Activated CD8-positive, alpha-beta T cell treated with anti-CD3 and anti-CD28 coated beads for 36 hours (primary cell): ENCODE data around the gene KHDC1L. TPM values are rescaled to one million over a fixed set of nuclear protein-coding genes. Genes with fewer than 3 reads are reported as not detected.
"Not testable (repeated sequence)": the region's sequence is repeated elsewhere in the genome, so short reads cannot be mapped to it uniquely, and the experiment has no call there.

Source experiments
- ATAC-seq: fragments of 200-7000 bp; cut with Tn5 transposase; one replicate; pipeline ENCODE4 v1.10.0; 2021; ENCODE audit warnings: mild to moderate bottlenecking, moderate library complexity
- CTCF ChIA-PET: fragments of 350-600 bp; sonication (Branson Sonifier 250); formaldehyde crosslinking; loops from one replicate; lab custom pipeline; 2021; ENCODE audit warnings: antibody characterized with exemption; lab: Charles Lee
- POLR2A ChIA-PET: fragments of 350-600 bp; sonication (Branson Sonifier 250); formaldehyde crosslinking; loops from one replicate; lab custom pipeline; 2021; ENCODE audit warnings: antibody characterized with exemption; lab: Charles Lee
- DNase-seq: peaks from one replicate; pipeline ENCODE4 v3.0.0-alpha.2; 2020
- H3K27ac Mint-ChIP-seq: one replicate; pipeline ENCODE4 v1.8.0; 2021; ENCODE audit warnings: mild to moderate bottlenecking, mixed read lengths
- H3K27me3 Mint-ChIP-seq: one replicate; pipeline ENCODE4 v1.8.0; 2021; ENCODE audit warnings: mixed read lengths
- H3K36me3 Mint-ChIP-seq: one replicate; pipeline ENCODE4 v1.8.0; 2021; ENCODE audit warnings: low read depth, mixed read lengths
- H3K4me1 Mint-ChIP-seq: one replicate; pipeline ENCODE4 v1.8.0; 2021; ENCODE audit warnings: low read depth, mixed read lengths
- H3K4me3 Mint-ChIP-seq: one replicate; pipeline ENCODE4 v1.8.0; 2021; ENCODE audit warnings: mild to moderate bottlenecking, moderate library complexity, mixed read lengths
- H3K9me3 Mint-ChIP-seq: one replicate; pipeline ENCODE4 v1.8.0; 2021; ENCODE audit warnings: mixed read lengths
- intact Hi-C: fragments of 100-400 bp; cut with micrococcal nuclease; formaldehyde crosslinking; loops from one replicate; pipeline ENCODE4 v1.10.0; 2022
- total RNA-seq, 2 experiments: library from RNA; stranded (reverse); gene quantifications; one replicate each; pipeline ENCODE4 v1.2.3, GENCODE V29; 2021
- TF ChIP-seq, protein P1 (sequence below): fragments of 200-600 bp; IDR thresholded peaks from one replicate; pipeline ENCODE4 v1.8.0; 2022; ENCODE audit warnings: antibody characterized with exemption, mild to moderate bottlenecking

The KHDC1L gene
- total RNA-seq, 2 experiments from 2014 or later: not detected

DNA sequence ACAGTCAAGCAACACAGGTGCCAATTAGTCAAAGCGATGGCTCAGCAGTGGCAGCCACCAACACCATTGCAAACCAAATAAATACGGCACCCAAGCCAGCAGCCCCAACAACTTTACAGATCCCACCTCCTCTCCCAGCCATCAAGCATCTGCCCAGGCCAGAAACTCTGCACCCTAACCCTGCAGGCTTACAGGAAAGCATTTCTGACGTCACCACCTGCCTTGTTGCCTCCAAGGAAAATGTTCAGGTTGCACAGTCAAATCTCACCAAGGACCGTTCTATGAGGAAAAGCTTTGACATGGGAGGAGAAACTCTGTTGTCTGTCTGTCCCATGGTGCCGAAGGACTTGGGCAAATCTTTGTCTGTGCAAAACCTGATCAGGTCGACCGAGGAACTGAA is 30.6 kb downstream of the KHDC1L start:
- H3K27ac Mint-ChIP-seq: no peak overlapping the region
- no peaks in the 10 kb centered on the region for H3K4me1 Mint-ChIP-seq
- no peaks in the 10 kb centered on the region for H3K27me3 Mint-ChIP-seq
- intact Hi-C loops: no loop called here
- no peaks in the 10 kb centered on the region for H3K9me3 Mint-ChIP-seq
- no peak for DNase-seq
- ChIA-PET CTCF (no interaction called here), POLR2A (no interaction called here)
- ATAC-seq: no peak
- peaks cover 12% of the 10 kb centered on the region for H3K36me3 Mint-ChIP-seq
- TF ChIP-seq, protein P1, sequence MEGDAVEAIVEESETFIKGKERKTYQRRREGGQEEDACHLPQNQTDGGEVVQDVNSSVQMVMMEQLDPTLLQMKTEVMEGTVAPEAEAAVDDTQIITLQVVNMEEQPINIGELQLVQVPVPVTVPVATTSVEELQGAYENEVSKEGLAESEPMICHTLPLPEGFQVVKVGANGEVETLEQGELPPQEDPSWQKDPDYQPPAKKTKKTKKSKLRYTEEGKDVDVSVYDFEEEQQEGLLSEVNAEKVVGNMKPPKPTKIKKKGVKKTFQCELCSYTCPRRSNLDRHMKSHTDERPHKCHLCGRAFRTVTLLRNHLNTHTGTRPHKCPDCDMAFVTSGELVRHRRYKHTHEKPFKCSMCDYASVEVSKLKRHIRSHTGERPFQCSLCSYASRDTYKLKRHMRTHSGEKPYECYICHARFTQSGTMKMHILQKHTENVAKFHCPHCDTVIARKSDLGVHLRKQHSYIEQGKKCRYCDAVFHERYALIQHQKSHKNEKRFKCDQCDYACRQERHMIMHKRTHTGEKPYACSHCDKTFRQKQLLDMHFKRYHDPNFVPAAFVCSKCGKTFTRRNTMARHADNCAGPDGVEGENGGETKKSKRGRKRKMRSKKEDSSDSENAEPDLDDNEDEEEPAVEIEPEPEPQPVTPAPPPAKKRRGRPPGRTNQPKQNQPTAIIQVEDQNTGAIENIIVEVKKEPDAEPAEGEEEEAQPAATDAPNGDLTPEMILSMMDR: no peak
- H3K4me3 Mint-ChIP-seq: no peak overlapping the region

DNA sequence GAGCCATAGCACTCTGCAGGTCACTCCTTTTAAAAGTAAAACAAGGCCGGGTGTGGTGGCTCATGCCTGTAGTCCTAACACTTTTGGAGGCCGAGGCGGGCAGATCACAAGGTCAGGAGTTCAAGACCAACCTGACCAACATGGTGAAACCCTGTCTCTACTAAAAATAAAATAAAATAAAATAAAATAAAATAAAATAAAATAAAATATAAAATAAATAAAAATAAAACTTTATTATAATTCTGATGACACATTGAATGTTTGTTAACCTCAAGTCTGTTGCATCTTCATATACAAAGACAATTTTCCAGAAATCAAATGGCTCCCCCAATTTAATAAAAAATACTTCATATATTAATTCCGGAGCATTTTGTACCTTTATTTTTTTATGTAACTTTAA is 32.0 kb downstream of the KHDC1L start:
- DNase-seq, H3K4me1 Mint-ChIP-seq, ATAC-seq, H3K9me3 Mint-ChIP-seq, H3K4me3 Mint-ChIP-seq, H3K27ac Mint-ChIP-seq, POLR2A ChIA-PET, intact Hi-C loops, CTCF ChIA-PET, H3K27me3 Mint-ChIP-seq: not testable (repeated sequence)
- H3K36me3 Mint-ChIP-seq: peaks cover 12% of the 10 kb centered on the region

DNA sequence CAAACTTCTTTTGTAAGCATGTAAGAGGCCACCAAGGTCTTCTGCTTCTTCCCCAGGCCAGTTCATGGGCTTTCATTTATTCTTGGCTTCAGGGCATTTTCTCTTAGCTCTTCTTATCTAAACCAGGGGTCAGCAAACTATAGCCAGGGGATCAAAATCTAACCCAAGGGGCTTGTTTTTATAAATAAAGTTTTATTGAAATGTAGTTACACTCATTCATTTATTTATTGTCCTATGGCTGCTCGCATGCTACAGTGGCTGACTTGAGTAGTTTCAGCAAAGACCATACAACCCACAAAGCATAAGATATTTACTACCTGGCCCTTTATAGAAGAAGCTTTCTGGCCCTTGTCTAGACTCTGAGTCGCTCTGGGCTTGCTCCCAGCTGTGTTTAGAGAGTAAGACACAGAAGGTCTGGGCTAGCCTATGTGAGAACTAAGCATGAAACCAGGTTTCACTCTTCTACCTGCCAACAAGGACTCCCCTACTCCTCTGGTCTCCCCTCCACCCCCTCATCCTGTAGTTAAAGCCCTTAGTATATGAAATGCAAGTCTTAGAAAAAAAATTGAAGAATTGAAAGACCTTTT is 43.2 kb downstream of the KHDC1L start:
- Mint-ChIP-seq H3K4me1 (peaks cover 4% of the 10 kb centered on the region), H3K36me3 (no peaks in the 10 kb centered on the region), H3K27me3 (no peaks in the 10 kb centered on the region), H3K4me3 (no peak overlapping the region), H3K27ac (no peak overlapping the region), H3K9me3 (no peaks in the 10 kb centered on the region)
- TF ChIP-seq, protein P1: no peak
- intact Hi-C loops: loop anchor here (5.0 kb wide), 1 partner anchor 770 kb away; no protein-coding TSS in a partner anchor
- ChIA-PET POLR2A (interaction anchor here (0.9 kb wide), 1 partner anchor 19 kb away, joined by 3 read pairs; no protein-coding TSS in a partner anchor), CTCF (interaction anchor here (0.9 to 1.8 kb wide), 8 partner anchors 11 to 770 kb away, joined by 3 to 7 read pairs (median 3); no protein-coding TSS in a partner anchor)
- DNase-seq (no peak), ATAC-seq (no peak)

DNA sequence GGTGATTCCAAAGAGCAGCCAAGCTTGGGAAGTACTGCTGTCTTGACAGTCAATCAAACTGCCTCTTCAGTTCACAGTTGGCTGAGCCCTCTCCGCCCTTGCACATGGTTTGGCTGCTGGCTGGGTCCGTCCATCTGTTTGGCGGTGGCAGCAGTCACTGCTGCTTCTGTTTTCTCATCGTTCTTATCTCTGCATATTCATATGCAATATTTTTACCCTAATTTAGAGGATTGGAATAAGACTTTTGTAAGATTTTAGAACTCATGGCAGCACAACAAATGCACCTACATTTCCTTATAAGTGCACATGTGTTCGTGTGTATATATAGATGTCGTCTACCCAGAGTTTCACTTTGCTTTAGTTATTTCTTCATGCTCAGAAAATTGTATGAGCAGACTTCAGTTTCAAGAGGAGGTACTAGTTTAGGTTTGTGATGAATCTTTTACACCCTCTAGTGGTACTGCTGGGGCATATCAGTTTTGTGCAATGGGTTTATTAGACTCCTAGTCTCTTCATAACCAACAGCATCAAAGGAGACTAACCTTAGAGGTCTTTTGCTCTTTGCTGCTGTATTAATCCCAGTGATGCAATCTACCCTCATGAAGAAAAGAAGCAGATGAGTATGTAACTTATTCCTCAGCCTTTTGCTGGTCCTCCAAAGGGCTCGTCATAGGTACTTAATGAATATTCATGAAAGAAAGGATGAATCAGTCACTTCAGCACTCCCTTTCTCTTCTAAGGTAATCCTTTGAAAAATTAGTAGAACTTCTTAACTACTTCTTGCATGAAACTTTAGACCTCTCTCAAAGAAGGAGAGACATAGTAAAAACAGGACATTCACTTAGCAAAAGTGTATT is 44.3 kb downstream of the KHDC1L start:
- no peak overlapping the region for H3K4me3 Mint-ChIP-seq
- H3K27ac Mint-ChIP-seq: no peak overlapping the region
- ChIA-PET POLR2A (interaction anchor here (0.9 kb wide), 1 partner anchor 20 kb away, joined by 3 read pairs; no protein-coding TSS in a partner anchor), CTCF (interaction anchor here (0.7 to 1.8 kb wide), 12 partner anchors 9 to 769 kb away, joined by 3 to 7 read pairs (median 3); no protein-coding TSS in a partner anchor)
- DNase-seq: no peak
- no peaks in the 10 kb centered on the region for H3K9me3 Mint-ChIP-seq
- peaks cover 4% of the 10 kb centered on the region for H3K4me1 Mint-ChIP-seq
- no peaks in the 10 kb centered on the region for H3K27me3 Mint-ChIP-seq
- intact Hi-C loops: loop anchor here (5.0 kb wide), 1 partner anchor 769 kb away; no protein-coding TSS in a partner anchor
- ATAC-seq: peak; percentile 93
- TF ChIP-seq, protein P1: peak; percentile 70
- no peaks in the 10 kb centered on the region for H3K36me3 Mint-ChIP-seq

DNA sequence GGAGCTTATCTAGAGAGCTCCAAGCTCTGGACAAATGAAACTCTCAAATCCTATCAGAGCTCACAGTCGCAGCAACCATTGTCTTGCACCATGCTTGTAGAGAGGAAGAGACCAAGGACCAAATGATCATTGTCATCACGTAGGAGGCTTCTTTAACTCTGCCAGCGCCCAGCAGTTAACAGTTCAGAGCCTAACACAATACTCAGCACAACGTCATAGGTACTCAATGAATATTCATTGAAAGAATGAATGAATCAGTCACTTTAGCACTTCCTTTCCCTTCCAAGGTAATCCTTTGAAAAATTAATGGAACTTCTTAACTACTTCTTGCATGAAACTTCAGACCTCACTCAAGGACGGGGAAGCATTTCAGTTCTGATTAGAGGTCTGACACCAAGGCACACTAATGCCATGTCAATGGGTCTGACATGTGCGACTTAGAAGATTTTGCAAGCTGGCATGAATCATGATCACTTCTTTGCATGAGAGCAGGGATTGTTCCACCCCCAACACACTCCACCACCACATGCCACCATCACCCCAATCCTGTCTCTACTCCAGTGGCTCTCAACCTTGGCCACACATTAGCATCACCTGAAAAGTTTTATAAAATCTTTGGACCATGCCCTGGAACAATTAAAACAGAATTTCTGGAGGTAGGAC is 45.1 kb downstream of the KHDC1L start:
- H3K9me3 Mint-ChIP-seq: no peaks in the 10 kb centered on the region
- no peaks in the 10 kb centered on the region for H3K27me3 Mint-ChIP-seq
- no peaks in the 10 kb centered on the region for H3K36me3 Mint-ChIP-seq
- POLR2A ChIA-PET: no interaction called here
- H3K4me1 Mint-ChIP-seq: peaks cover 4% of the 10 kb centered on the region
- TF ChIP-seq, protein P1: no peak
- H3K27ac Mint-ChIP-seq: no peak overlapping the region
- DNase-seq (no peak), ATAC-seq (no peak)
- H3K4me3 Mint-ChIP-seq: no peak overlapping the region
- CTCF ChIA-PET: interaction anchor here (0.7 to 1.6 kb wide), 7 partner anchors 8 to 769 kb away, joined by 3 to 5 read pairs (median 3); no protein-coding TSS in a partner anchor
- intact Hi-C loops: loop anchor here (5.0 kb wide), 1 partner anchor 768 kb away; no protein-coding TSS in a partner anchor
